ENCODE measurements around the gene EPHA5.

GRCh38 chr4:65589331-65589730 is 81.0 kb downstream of the EPHA5 start:
- TF ChIP-seq CTCF (IDR thresholded peaks at IDR 0.05) (no peak), POLR2A (IDR thresholded peaks at IDR 0.05) (no peak), POLR2AphosphoS5 (IDR thresholded peaks at IDR 0.05) (no peak)

All from sigmoid colon (tissue), 4 donors.